Heart left ventricle (tissue), 13 donors: Measurements from ENCODE around the gene PKNOX2.

ENCODE experiments used
- POLR2A ChIP-seq, 2 donors: fragments of 450-650 bp; IDR thresholded peaks; one replicate each; pipeline ENCODE4 v1.6.1; 2017; ENCODE audit warnings: antibody characterized with exemption in 2 of 2, mild to moderate bottlenecking in 2 of 2, moderate library complexity in 2 of 2
- TF ChIP-seq, protein P1 (sequence below), 12 donors: fragments of 200-600 bp; sonication (generic) in 4 of 12; IDR thresholded peaks; one replicate each; pipeline versions ENCODE4 v1.5.0 to v1.8.0; 2018 to 2022; ENCODE audit warnings: antibody characterized with exemption in 12 of 12, mild to moderate bottlenecking in 5 of 12
- donor health status: ischemic (EF 13 %, LVEDD 7.1; RV severe dilation, severe dysfunction).
- donor health status: DM: no; HTN: yes; CAD: no.
- donor health status: DM: no; HTN: no; CAD: no.
- donor health status: ischemic (EF 25% LVEDD 6.9; RV normal size, moderate dysfunction).
- donor health status: ischemic (EF 25% LVEDD 5.7; RV mildly dilated, moderate dysfunction).
- donor health status: ischemic (EF 35%, LVEDD 5.7; RV mildly dilated, moderate dysfunction).
- donor health status: nonischemic (EF 11% LVEDD 7.7; RV severe dilation, severe dysfunction).
- donor health status: DM: yes; HTN: yes; CAD: no.
- donor health status: PGD.
- donor health status: ischemic (EF 29% LVEDD 5.4; RV normal size, mild dysfunction).
- donor health status: nonischemic (EF 23%, LVEDD 6.1; RV moderate dilation, normal function).

GRCh38 chr11:125170510-125171031 lies 6.0 kb downstream of the PKNOX2 start:
- TF ChIP-seq, protein P1, sequence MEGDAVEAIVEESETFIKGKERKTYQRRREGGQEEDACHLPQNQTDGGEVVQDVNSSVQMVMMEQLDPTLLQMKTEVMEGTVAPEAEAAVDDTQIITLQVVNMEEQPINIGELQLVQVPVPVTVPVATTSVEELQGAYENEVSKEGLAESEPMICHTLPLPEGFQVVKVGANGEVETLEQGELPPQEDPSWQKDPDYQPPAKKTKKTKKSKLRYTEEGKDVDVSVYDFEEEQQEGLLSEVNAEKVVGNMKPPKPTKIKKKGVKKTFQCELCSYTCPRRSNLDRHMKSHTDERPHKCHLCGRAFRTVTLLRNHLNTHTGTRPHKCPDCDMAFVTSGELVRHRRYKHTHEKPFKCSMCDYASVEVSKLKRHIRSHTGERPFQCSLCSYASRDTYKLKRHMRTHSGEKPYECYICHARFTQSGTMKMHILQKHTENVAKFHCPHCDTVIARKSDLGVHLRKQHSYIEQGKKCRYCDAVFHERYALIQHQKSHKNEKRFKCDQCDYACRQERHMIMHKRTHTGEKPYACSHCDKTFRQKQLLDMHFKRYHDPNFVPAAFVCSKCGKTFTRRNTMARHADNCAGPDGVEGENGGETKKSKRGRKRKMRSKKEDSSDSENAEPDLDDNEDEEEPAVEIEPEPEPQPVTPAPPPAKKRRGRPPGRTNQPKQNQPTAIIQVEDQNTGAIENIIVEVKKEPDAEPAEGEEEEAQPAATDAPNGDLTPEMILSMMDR (IDR thresholded peaks at IDR 0.05): no peak
- TF ChIP-seq POLR2A (IDR thresholded peaks at IDR 0.05): no peak
